GM06990 (cell line): Measurements from ENCODE around the gene PLPP1.

Experiments
- DNase-seq: peaks from one replicate; pipeline ENCODE4 v3.0.0-alpha.2; 2011; ENCODE audit not compliant: insufficient read length; ENCODE audit errors: extremely low read depth
- H3K27me3 ChIP-seq: replicated peaks from 2 replicates; pipeline ENCODE4 v1.6.0; 2011; ENCODE audit warnings: low read length; ENCODE audit not compliant: control insufficient read depth, insufficient read depth
- H3K36me3 ChIP-seq: 2 replicates; pipeline ENCODE4 v1.5.1; 2011; ENCODE audit warnings: low read length; ENCODE audit not compliant: control insufficient read depth, insufficient read depth
- H3K4me3 ChIP-seq: replicated peaks from 2 replicates; pipeline ENCODE4 v1.5.1; 2011; ENCODE audit warnings: low read depth, mild to moderate bottlenecking, control low read depth, low read length
- CTCF ChIP-seq: IDR thresholded peaks from 2 replicates; pipeline ENCODE4 v1.5.1; 2011; ENCODE audit warnings: low read length, control low read depth, mild to moderate bottlenecking, inconsistent platforms; ENCODE audit not compliant: insufficient read depth, poor library complexity, severe bottlenecking

Gene PLPP1

GRCh38 chr5:55441107-55441771 is 93.5 kb downstream of the PLPP1 start:
- DNase-seq: no peak
- H3K27me3 ChIP-seq: no peaks in the 10 kb centered on the region
- no peak for TF ChIP-seq CTCF
- no peak overlapping the region for H3K4me3 ChIP-seq
- no peaks in the 10 kb centered on the region for H3K36me3 ChIP-seq

GRCh38 chr5:55440188-55440646 is 94.5 kb downstream of the PLPP1 start:
- H3K27me3 ChIP-seq: no peaks in the 10 kb centered on the region
- TF ChIP-seq CTCF: no peak
- H3K4me3 ChIP-seq: no peak overlapping the region
- H3K36me3 ChIP-seq: no peaks in the 10 kb centered on the region
- no peak for DNase-seq

- TF ChIP-seq CTCF: no peak
- DNase-seq: no peak
- no peak overlapping the region for H3K4me3 ChIP-seq
- H3K36me3 ChIP-seq: no peaks in the 10 kb centered on the region
- H3K27me3 ChIP-seq: no peaks in the 10 kb centered on the region
These were observed 95.8 kb downstream of the PLPP1 start for GRCh38 chr5:55438998-55439397.

GRCh38 chr5:55437859-55438206 is 96.9 kb downstream of the PLPP1 start:
- no peak for DNase-seq
- Histone ChIP-seq H3K36me3 (no peaks in the 10 kb centered on the region), H3K27me3 (no peaks in the 10 kb centered on the region), H3K4me3 (no peak overlapping the region)
- no peak for TF ChIP-seq CTCF

- H3K4me3 ChIP-seq: no peak overlapping the region
- no peak for TF ChIP-seq CTCF
- DNase-seq: no peak
- no peaks in the 10 kb centered on the region for H3K27me3 ChIP-seq
- no peaks in the 10 kb centered on the region for H3K36me3 ChIP-seq
These were observed 97.3 kb downstream of the PLPP1 start for GRCh38 chr5:55437452-55437851.

- no peak for DNase-seq
- H3K36me3 ChIP-seq: peaks cover 14% of the 10 kb centered on the region
- no peaks in the 10 kb centered on the region for H3K27me3 ChIP-seq
- H3K4me3 ChIP-seq: no peak overlapping the region
- no peak for TF ChIP-seq CTCF
These were observed 102.2 kb downstream of the PLPP1 start for GRCh38 chr5:55432549-55432948.
